HepG2 (cell line): ENCODE results near the gene ACOT2. TPM values are rescaled to one million over a fixed set of nuclear protein-coding genes. Genes with fewer than 3 reads are reported as not detected.

Experiments used
- HDAC1 ChIP-seq: sonication (generic); formaldehyde crosslinking; IDR thresholded peaks from 2 replicates; pipeline ENCODE4 v1.5.1; 2020; ENCODE audit warnings: mild to moderate bottlenecking, missing genetic modification reagents
- PHF20 ChIP-seq: sonication (generic); formaldehyde crosslinking; IDR thresholded peaks from 2 replicates; pipeline ENCODE4 v1.5.0; 2020; ENCODE audit warnings: mild to moderate bottlenecking, missing genetic modification reagents
- ZC3H13 ChIP-seq: sonication (generic); formaldehyde crosslinking; IDR thresholded peaks from 2 replicates; pipeline ENCODE4 v1.8.1; 2023; ENCODE audit warnings: mild to moderate bottlenecking, missing genetic modification reagents, moderate library complexity
- ZFP82 ChIP-seq: sonication (generic); formaldehyde crosslinking; IDR thresholded peaks from 2 replicates; pipeline ENCODE4 v1.5.1; 2020; ENCODE audit warnings: mild to moderate bottlenecking, missing genetic modification reagents, borderline replicate concordance
- ZNF7 ChIP-seq: IDR thresholded peaks from 2 replicates; pipeline ENCODE4 v1.6.1; 2016; ENCODE audit warnings: missing biosample characterization, missing genetic modification reagents
- polyA plus RNA-seq, 8 experiments: library from polyadenylated mRNA; depleted of rRNA in 3 of 8; stranded (reverse) in 7 of 8; unstranded in 1 of 8; fragments of >200 nt; fragmentation: Illumina TruSeq in 4 of 8; extraction: Trizol in 4 of 8; gene quantifications; 2 replicates each; pipeline versions ENCODE4 v1.2.1 to v1.2.3, GENCODE V29; 2011 to 2016; ENCODE audit warnings: low read depth in 4 of 8, missing spikeins in 1 of 8, mixed read lengths in 1 of 8; ENCODE audit not compliant: insufficient read depth in 1 of 8
- total RNA-seq, 5 experiments: library from RNA; depleted of rRNA; stranded (reverse); fragments of >200 nt; fragmentation: Illumina TruSeq; extraction: Trizol; gene quantifications; 2 replicates each; pipeline ENCODE4 v1.2.3, GENCODE V29; 2016; ENCODE audit warnings: low read depth in 1 of 5
- TF ChIP-seq, protein P1 (sequence below): sonication (generic); formaldehyde crosslinking; IDR thresholded peaks from 2 replicates; pipeline ENCODE4 v1.5.0; 2020; ENCODE audit warnings: mild to moderate bottlenecking, missing genetic modification reagents
- TF ChIP-seq, protein P2 (sequence below): sonication (generic); formaldehyde crosslinking; IDR thresholded peaks from 2 replicates; pipeline ENCODE4 v1.5.1; 2020; ENCODE audit warnings: mild to moderate bottlenecking, missing genetic modification reagents, moderate library complexity
- TF ChIP-seq, protein P3 (sequence below): sonication (generic); formaldehyde crosslinking; IDR thresholded peaks from 2 replicates; pipeline ENCODE4 v1.5.0; 2020; ENCODE audit warnings: mild to moderate bottlenecking, missing genetic modification reagents
- TF ChIP-seq, protein P4 (sequence below): sonication (generic); formaldehyde crosslinking; IDR thresholded peaks from 2 replicates; pipeline ENCODE4 v1.4.0; 2020; ENCODE audit warnings: missing genetic modification reagents

ACOT2 gene
- total and polyA plus RNA-seq, 2 of the 13 experiments (the other 11 are each of a cell fraction or from before 2014, with no cell fraction given), result 60.0 to 110 TPM

DNA sequence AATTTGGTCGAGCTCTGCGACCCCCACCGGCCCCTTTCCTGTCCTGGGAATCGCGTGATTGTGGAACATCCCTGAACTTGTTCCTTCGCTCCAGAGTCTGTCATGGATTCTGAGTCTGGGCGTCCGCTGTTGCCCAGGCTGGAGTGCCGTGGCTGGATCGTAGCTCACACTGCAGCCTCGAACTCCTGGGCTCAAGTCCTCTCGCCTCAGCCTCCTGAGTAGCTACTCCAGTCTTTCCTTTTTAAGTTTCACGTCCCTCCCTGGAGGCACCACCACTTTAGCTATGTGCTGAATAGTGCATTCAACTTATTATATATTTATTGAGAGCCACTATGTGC is 44.0 kb downstream of the ACOT2 start (continued):
- TF ChIP-seq, protein P1, sequence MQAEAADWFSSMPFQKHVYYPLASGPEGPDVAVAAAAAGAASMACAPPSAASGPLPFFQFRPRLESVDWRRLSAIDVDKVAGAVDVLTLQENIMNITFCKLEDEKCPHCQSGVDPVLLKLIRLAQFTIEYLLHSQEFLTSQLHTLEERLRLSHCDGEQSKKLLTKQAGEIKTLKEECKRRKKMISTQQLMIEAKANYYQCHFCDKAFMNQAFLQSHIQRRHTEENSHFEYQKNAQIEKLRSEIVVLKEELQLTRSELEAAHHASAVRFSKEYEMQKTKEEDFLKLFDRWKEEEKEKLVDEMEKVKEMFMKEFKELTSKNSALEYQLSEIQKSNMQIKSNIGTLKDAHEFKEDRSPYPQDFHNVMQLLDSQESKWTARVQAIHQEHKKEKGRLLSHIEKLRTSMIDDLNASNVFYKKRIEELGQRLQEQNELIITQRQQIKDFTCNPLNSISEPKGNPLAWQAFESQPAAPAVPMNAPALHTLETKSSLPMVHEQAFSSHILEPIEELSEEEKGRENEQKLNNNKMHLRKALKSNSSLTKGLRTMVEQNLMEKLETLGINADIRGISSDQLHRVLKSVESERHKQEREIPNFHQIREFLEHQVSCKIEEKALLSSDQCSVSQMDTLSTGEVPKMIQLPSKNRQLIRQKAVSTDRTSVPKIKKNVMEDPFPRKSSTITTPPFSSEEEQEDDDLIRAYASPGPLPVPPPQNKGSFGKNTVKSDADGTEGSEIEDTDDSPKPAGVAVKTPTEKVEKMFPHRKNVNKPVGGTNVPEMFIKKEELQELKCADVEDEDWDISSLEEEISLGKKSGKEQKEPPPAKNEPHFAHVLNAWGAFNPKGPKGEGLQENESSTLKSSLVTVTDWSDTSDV (CRISPR knock-in tag), result 0 out of 2 replicates have a peak, but pooled peaks have one; percentile 8
- TF ChIP-seq, protein P2, sequence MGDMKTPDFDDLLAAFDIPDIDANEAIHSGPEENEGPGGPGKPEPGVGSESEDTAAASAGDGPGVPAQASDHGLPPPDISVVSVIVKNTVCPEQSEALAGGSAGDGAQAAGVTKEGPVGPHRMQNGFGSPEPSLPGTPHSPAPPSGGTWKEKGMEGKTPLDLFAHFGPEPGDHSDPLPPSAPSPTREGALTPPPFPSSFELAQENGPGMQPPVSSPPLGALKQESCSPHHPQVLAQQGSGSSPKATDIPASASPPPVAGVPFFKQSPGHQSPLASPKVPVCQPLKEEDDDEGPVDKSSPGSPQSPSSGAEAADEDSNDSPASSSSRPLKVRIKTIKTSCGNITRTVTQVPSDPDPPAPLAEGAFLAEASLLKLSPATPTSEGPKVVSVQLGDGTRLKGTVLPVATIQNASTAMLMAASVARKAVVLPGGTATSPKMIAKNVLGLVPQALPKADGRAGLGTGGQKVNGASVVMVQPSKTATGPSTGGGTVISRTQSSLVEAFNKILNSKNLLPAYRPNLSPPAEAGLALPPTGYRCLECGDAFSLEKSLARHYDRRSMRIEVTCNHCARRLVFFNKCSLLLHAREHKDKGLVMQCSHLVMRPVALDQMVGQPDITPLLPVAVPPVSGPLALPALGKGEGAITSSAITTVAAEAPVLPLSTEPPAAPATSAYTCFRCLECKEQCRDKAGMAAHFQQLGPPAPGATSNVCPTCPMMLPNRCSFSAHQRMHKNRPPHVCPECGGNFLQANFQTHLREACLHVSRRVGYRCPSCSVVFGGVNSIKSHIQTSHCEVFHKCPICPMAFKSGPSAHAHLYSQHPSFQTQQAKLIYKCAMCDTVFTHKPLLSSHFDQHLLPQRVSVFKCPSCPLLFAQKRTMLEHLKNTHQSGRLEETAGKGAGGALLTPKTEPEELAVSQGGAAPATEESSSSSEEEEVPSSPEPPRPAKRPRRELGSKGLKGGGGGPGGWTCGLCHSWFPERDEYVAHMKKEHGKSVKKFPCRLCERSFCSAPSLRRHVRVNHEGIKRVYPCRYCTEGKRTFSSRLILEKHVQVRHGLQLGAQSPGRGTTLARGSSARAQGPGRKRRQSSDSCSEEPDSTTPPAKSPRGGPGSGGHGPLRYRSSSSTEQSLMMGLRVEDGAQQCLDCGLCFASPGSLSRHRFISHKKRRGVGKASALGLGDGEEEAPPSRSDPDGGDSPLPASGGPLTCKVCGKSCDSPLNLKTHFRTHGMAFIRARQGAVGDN (CRISPR knock-in tag), result peak; percentile 42; the same call in 1 of the 2 replicates
- no peak for TF ChIP-seq ZFP82 (CRISPR knock-in tag)
- TF ChIP-seq, protein P3, sequence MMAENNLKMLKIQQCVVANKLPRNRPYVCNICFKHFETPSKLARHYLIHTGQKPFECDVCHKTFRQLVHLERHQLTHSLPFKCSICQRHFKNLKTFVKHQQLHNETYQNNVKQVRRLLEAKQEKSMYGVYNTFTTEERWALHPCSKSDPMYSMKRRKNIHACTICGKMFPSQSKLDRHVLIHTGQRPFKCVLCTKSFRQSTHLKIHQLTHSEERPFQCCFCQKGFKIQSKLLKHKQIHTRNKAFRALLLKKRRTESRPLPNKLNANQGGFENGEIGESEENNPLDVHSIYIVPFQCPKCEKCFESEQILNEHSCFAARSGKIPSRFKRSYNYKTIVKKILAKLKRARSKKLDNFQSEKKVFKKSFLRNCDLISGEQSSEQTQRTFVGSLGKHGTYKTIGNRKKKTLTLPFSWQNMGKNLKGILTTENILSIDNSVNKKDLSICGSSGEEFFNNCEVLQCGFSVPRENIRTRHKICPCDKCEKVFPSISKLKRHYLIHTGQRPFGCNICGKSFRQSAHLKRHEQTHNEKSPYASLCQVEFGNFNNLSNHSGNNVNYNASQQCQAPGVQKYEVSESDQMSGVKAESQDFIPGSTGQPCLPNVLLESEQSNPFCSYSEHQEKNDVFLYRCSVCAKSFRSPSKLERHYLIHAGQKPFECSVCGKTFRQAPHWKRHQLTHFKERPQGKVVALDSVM, result peak; percentile 90
- 0 out of 2 replicates have a peak, but pooled peaks have one; percentile 16 for TF ChIP-seq ZC3H13 (CRISPR knock-in tag)
- peak; percentile 7; the same call in 1 of the 2 replicates for TF ChIP-seq PHF20 (CRISPR knock-in tag)
- TF ChIP-seq HDAC1 (CRISPR knock-in tag), result no peak
- TF ChIP-seq, protein P4, sequence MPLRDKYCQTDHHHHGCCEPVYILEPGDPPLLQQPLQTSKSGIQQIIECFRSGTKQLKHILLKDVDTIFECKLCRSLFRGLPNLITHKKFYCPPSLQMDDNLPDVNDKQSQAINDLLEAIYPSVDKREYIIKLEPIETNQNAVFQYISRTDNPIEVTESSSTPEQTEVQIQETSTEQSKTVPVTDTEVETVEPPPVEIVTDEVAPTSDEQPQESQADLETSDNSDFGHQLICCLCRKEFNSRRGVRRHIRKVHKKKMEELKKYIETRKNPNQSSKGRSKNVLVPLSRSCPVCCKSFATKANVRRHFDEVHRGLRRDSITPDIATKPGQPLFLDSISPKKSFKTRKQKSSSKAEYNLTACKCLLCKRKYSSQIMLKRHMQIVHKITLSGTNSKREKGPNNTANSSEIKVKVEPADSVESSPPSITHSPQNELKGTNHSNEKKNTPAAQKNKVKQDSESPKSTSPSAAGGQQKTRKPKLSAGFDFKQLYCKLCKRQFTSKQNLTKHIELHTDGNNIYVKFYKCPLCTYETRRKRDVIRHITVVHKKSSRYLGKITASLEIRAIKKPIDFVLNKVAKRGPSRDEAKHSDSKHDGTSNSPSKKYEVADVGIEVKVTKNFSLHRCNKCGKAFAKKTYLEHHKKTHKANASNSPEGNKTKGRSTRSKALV, result 0 out of 2 replicates have a peak, but pooled peaks have one; percentile 49
- no peak for TF ChIP-seq ZNF7 (CRISPR knock-in tag)
